ENCODE results near the gene PNPLA2.

The PNPLA2 gene

GRCh38 chr11:831118-831864 lies 12.6 kb downstream of the PNPLA2 start:
- DNase-seq (ENCODE audit: low spot score) = no peak

- no peak for DNase-seq (ENCODE audit: low spot score)
Measured at GRCh38 chr11:831961-832528, 13.3 kb downstream of the PNPLA2 start.

GRCh38 chr11:832529-833113 lies 13.9 kb downstream of the PNPLA2 start, which contains the start of gene CD151:
TSS of gene CD151 (plus strand) at chr11:832952. CDS start at chr11:836070, 3,118 bp downstream.
- peak; percentile 31 for DNase-seq (ENCODE audit: low spot score)

GRCh38 chr11:833114-833791 lies 14.5 kb downstream of the PNPLA2 start:
- no peak for DNase-seq (ENCODE audit: low spot score)

- DNase-seq (ENCODE audit: low spot score) = no peak
Measured at GRCh38 chr11:833849-834311, 15.2 kb downstream of the PNPLA2 start.

DNA sequence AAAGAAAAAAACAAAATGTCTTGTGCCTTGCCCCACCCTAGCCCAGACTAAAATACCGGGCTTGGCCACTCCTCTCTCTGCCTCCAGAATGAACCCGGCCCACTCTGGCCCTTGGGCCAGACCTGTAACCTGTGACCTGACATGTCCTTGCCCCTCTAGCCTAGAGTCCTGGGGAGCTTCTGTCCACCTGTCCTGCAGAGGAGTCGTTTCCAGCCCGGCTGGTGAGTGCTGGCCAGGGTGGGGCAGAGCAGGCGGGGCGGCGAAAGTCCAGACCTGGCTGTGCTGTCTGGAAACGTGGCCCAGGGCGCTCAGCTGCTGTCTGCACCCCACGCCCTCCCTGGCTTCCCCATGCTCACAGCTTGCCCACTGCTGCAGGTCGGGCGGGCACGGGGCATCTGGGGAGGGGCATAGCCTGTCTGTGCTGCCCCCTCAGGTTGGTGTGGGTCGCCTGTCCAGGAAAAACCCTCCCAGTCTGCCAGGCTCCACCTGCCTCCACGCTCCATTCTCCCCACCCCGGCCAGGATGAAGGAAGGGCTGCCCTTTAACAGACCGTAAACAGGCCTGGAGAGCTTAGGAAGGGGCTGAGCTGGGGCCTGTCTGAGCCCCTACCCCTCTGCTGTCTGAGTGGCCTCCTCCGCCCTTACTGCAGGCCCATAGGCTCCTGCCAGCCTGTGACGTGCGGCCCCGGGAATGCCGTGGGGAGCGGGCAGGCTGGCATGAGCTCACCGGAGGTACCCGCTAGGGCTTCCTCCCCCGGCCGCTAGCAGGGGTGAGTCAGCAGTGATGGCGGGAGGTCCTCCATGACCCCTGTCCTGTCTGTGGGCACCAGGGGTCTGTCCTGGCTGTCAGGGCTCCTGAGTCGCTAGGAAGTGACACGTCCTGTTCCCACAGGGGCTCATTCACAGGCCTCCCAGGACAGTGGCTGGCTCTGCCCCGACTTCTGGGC lies 15.9 kb downstream of the PNPLA2 start:
- DNase-seq (ENCODE audit: low spot score) = no peak

DNA sequence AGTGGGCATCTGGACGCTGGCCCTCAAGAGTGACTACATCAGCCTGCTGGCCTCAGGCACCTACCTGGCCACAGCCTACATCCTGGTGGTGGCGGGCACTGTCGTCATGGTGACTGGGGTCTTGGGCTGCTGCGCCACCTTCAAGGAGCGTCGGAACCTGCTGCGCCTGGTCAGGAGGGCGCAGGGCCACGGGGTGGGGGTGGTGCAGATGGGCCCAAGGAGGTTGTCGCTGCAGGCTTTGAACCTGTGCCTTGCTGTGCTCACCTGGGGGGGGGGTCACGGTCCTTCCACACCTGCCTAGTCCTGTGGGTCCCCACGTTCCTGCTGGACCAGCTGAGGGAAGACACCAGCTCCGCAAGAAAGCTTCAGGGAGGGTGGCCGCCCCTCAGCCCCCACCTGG lies 17.6 kb downstream of the PNPLA2 start:
- DNase-seq (ENCODE audit: low spot score) = no peak

DNA sequence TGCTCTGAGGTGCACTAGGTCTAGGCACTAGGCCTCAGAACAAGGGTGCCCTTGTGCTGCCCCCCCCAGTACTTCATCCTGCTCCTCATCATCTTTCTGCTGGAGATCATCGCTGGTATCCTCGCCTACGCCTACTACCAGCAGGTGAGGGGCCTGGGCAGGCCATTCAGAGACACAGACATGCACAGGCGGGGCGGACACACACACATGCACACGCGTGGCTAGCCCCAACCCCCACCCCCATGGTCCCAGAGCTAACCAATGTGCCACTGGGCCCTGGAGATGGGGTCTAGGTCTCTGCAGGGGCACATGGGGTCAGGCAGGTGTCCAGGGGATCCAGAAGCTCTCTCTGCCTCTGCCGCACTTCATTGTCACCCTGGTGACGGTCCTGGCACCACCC lies 18.0 kb downstream of the PNPLA2 start:
- DNase-seq (ENCODE audit: low spot score) = no peak

DNA sequence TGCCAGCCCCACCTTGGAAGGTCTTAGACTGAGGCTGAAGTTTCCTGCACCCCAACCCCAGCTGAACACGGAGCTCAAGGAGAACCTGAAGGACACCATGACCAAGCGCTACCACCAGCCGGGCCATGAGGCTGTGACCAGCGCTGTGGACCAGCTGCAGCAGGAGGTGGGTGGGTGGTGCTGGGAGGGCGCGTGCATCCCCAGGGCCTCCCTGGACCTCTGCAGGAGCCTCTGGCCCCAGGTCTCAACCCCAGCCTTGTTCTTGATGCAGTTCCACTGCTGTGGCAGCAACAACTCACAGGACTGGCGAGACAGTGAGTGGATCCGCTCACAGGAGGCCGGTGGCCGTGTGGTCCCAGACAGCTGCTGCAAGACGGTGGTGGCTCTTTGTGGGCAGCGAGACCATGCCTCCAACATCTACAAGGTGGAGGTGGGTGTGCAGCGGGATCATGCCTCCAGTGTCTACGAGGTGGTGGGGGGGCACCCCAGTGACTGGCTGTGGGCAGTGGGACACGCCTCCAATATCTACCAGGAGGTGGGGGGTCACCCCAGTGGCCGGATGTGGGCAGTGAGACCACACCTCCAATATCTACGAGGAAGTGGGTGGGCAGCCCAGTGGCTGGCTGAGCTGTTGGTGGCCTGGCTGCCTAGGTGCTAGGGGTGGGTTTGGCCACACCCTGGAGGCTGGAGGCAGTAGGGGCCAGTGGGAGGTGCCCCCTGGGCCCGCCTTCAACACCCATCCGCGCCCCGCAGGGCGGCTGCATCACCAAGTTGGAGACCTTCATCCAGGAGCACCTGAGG lies 18.7 kb downstream of the PNPLA2 start:
- DNase-seq (ENCODE audit: low spot score) = no peak

GRCh38 chr11:837990-838307 lies 19.2 kb downstream of the PNPLA2 start:
- no peak for DNase-seq (ENCODE audit: low spot score)

GRCh38 chr11:838441-839279 lies 19.9 kb downstream of the PNPLA2 start:
- DNase-seq (ENCODE audit: low spot score) = no peak

DNA sequence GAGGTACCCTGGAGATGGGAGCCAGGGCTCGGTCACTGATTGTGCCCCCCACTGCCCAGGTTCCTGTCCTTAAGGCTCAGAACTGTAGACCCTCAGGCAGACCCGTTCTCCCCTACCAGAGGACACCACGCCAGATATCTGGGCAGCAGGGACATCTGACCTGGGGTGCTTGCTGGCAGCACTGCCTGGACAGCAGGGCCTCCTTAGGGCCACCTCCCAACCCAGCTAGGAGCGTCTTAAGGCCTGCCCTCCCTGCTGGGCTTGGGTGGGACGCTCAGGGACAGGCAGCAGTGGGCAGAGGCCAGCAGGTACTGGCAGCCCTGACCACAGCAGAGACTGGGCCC lies 20.5 kb downstream of the PNPLA2 start:
- DNase-seq (ENCODE audit: low spot score) = no peak

DNA sequence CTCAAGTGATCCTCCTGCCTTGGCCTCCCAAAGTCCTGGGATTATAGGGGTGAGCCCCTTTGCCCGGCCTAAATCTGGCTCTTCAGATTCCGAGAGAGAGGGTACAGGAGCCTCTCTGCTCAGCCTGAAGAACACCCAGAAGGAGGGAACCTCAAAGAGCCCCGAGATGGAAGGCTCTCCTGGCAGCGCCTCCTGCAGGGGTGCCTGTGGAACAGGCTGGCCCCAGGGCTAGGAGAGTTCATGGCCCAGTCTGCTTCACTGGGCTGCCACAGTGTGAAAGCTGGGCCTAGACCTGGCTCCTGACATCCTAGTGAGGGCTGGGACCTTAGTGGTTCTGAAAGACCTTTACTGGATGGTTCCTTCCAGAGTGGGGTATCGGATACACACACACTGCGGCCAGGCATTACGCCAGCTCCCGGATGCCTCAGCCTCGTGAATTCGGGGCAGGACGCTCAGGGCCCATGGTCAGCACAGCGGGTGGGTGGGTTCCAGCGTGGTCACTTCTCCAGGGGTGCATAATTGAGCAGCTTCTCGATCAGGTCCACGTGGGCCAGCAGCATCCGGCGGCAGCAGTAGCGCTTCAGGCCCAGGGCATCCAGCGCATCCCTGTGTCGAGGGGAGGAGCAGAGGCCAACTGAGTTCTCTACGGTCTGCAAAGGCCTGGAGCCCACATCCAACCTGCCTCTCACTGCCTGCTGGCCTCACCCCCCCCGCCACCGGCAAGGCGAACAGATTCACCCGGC lies 21.3 kb downstream of the PNPLA2 start:
- no peak for DNase-seq (ENCODE audit: low spot score)

DNA sequence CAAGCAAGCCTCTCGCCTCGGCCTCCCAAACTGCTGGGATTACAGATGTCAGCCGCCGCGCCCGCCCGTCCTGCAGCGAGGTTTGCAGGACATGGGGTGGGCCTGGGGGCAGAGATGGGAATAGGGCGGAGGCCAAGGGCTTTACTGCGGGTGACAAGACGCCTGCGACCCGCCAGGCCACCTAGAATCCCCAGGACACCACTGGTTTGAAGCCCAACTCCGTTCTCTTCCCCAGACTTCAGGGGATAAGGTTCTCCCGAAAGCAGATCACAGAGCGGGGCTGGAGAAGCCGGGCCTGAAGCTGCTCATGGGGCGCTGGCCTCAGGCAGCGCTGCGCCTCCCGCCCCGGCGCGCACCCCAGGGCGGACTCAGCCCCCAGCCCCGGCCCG lies 23.3 kb downstream of the PNPLA2 start:
- no peak for DNase-seq (ENCODE audit: low spot score)

GRCh38 chr11:842370-843002 lies 23.8 kb downstream of the PNPLA2 start, which contains the start of the genes POLR2L and TSPAN4:
TSS of gene POLR2L (minus strand) at chr11:842529. CDS start at chr11:842508, 21 bp downstream.
TSS of gene TSPAN4 (plus strand) at chr11:842852. CDS start at chr11:850305, 7,453 bp downstream.
- DNase-seq (ENCODE audit: low spot score) = peak; percentile 88

DNA sequence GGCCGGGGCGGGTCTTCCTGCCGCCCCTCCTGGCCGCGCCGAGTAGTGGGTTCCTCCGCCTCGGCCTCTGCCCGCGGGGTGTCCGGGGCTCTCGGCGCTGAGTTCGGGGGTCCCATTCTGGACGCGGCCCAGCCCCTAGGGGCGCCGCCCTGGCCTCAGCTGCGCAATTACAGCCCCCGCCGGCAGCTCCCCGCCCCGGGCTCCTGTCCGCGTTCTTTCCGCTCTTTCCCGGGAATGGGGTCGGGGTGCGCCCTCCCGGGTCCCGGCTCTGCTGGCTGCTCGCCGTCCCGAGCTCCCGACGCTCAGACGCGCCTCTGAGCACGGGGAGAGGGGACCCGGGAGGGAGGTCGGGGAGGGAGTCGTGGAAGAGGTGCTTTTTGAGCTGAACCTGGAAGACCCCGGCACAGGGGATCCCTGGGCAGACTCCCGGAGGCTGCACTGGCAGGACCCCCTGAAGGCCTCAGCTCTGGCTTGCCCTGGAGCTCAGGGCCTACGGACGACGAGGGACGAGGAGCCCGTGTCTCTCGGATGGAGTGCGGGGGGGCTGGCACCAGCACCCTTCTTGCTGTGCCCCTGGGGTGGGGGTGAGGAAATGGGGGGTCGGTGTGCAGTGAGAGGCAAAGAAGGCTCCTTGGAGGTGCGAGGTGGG lies 24.5 kb downstream of the PNPLA2 start:
- DNase-seq (ENCODE audit: low spot score) = no peak

DNA sequence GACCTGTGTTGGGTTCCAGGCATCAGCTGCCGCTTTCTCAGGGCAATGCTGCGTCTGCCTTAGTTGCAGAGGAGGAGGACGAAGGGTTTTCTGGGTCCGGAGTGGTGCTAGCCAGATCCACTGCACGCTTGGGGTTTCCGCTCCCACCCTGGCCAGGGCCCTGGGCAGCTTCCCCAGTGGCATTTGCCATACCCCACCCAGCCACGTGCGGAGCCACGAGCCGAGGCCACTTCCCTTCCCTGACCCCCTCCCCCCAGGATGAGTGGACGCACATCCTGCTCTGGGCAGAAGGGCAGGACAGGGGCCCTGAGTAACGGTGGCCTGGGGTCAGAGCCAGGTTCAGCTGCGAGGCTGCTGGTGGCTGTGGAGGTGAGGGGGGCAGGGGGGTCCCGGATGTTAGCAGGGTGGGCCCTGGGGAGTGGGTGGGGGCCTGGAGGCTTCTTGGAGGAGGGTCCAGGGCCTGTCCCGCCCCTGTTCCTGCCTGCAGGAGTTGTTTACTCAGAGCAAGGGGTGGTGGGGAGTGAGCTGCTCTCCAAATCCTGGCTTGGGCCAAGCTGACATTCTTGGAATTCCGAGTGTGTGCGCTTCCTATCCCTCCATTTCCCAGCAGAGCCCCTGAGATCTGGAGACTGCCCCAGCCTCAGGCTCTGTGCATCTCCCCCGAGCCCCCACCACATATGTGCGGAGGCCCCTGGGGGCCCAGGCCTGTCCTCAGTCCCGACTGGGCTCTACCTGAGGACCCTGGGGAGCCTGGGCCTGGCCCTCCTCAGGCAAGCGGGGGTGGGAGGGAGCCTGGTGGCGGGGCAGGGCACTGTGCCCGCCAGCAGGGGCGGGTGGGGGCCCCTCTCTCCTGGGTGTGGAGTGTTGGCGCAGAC lies 25.3 kb downstream of the PNPLA2 start:
- no peak for DNase-seq (ENCODE audit: low spot score)

Data from CD4-positive, alpha-beta T cell treated with Interleukin-2 at 100 ng/mL for 4 hours (primary cell).